Effector memory CD4-positive, alpha-beta T cell (primary cell): ENCODE measurements around the gene LLCFC1.

ENCODE experiments used
- DNase-seq, 3 donors: peaks; one replicate each; pipeline ENCODE4 v3.0.0-alpha.2; 2020
- H3K27ac ChIP-seq: 2 replicates; pipeline ENCODE4 v1.7.0; 2013; ENCODE audit warnings: mild to moderate bottlenecking, low read length, moderate library complexity; ENCODE audit not compliant: insufficient read depth, poor library complexity, severe bottlenecking
- H3K27me3 ChIP-seq: replicated peaks from 2 replicates; pipeline ENCODE4 v1.7.0; 2013; ENCODE audit warnings: mild to moderate bottlenecking, low read length; ENCODE audit not compliant: insufficient read depth, control insufficient read depth, poor library complexity, severe bottlenecking
- H3K36me3 ChIP-seq: 2 replicates; pipeline ENCODE4 v1.7.0; 2013; ENCODE audit warnings: mild to moderate bottlenecking, low read length, moderate library complexity; ENCODE audit not compliant: control insufficient read depth, insufficient read depth
- H3K4me1 ChIP-seq: 2 replicates; pipeline ENCODE4 v1.7.0; 2013; ENCODE audit warnings: low read length, mild to moderate bottlenecking; ENCODE audit not compliant: control insufficient read depth, insufficient read depth, poor library complexity, severe bottlenecking
- H3K4me3 ChIP-seq: 2 replicates; pipeline ENCODE4 v1.7.0; 2013; ENCODE audit warnings: low read length, low read depth, mild to moderate bottlenecking; ENCODE audit not compliant: insufficient read depth, poor library complexity, severe bottlenecking
- H3K9me3 ChIP-seq: 2 replicates; pipeline ENCODE4 v1.7.0; 2013; ENCODE audit warnings: mild to moderate bottlenecking, low read length, moderate library complexity; ENCODE audit not compliant: control insufficient read depth

LLCFC1 gene

DNA sequence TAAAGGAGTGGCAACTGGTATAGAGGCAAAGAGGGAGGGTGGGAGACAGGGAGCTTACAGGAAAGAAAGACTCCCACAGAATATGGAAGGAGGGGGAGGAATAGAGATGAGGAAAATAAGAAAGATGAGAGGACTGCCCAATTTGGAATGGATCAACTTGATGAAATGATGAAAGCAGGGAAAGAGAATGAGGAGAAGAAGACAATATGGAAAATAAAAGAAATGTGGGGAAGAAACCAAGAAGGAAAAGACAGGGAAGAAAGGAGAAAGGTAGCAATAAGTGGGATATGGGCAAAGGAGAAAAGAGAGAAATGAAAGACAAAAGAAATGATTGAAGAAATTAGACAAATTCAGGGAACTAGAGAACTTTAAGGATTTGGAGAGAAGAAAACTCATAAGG, 19.9 kb downstream of the LLCFC1 start:
- H3K27ac ChIP-seq, result no peak overlapping the region
- no peak for DNase-seq
- no peaks in the 10 kb centered on the region for H3K4me1 ChIP-seq
- H3K9me3 ChIP-seq, result no peaks in the 10 kb centered on the region
- H3K27me3 ChIP-seq, result no peaks in the 10 kb centered on the region
- H3K4me3 ChIP-seq, result no peak overlapping the region
- H3K36me3 ChIP-seq, result no peaks in the 10 kb centered on the region

DNA sequence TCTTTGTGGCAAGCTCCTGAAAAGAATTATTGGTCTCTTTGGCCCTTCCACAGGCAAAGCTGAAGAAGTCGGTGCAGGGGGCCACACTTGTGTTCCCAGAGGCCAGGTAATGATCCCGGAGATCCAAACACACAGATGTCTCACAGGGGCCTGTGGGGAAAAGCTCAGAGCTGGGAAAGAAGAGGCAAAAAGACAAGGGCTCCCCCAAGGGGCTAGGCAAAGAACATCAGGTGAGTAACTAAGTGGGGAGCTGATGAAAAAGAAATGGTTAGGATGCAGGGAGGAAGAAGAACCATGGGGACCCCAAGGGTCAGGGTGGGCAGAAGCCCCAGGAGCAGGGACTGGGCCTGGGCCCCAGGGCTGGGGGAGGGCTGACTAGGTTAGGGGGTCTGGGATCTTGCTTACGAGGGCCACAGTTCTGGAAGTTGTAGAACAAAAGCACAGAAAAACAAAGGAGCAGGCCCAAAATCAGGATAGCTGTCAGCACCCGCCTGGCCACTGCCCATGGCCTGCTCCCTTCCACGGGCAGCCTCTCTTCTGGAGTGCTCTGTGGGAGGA, 21.8 kb downstream of the LLCFC1 start:
- no peak overlapping the region for H3K27ac ChIP-seq
- no peak for DNase-seq
- H3K4me1 ChIP-seq, result no peaks in the 10 kb centered on the region
- no peaks in the 10 kb centered on the region for H3K9me3 ChIP-seq
- no peak overlapping the region for H3K4me3 ChIP-seq
- H3K27me3 ChIP-seq, result no peaks in the 10 kb centered on the region
- H3K36me3 ChIP-seq, result no peaks in the 10 kb centered on the region

DNA sequence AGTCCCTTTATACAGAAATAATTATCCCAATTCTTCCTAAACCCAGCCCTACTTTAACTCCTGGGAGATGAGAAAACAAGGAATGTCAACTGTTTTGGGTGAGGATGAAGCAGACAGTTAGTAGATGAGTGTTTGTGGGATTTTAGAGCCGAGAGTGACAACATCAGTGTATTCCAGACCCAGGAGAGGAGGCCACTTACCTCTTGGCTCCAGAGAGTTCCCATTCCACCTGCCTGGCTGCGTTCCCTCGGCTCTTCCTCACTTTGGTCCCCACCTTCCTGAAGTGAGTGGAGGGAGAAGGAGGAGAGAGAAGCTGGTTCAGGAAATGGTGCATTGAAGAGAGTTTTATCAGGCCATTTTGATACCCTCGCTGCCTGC, 22.3 kb downstream of the LLCFC1 start:
- Histone ChIP-seq H3K36me3 (no peaks in the 10 kb centered on the region), H3K9me3 (no peaks in the 10 kb centered on the region), H3K4me3 (no peak overlapping the region), H3K4me1 (no peaks in the 10 kb centered on the region), H3K27me3 (no peaks in the 10 kb centered on the region), H3K27ac (no peak overlapping the region)
- DNase-seq, result no peak

DNA sequence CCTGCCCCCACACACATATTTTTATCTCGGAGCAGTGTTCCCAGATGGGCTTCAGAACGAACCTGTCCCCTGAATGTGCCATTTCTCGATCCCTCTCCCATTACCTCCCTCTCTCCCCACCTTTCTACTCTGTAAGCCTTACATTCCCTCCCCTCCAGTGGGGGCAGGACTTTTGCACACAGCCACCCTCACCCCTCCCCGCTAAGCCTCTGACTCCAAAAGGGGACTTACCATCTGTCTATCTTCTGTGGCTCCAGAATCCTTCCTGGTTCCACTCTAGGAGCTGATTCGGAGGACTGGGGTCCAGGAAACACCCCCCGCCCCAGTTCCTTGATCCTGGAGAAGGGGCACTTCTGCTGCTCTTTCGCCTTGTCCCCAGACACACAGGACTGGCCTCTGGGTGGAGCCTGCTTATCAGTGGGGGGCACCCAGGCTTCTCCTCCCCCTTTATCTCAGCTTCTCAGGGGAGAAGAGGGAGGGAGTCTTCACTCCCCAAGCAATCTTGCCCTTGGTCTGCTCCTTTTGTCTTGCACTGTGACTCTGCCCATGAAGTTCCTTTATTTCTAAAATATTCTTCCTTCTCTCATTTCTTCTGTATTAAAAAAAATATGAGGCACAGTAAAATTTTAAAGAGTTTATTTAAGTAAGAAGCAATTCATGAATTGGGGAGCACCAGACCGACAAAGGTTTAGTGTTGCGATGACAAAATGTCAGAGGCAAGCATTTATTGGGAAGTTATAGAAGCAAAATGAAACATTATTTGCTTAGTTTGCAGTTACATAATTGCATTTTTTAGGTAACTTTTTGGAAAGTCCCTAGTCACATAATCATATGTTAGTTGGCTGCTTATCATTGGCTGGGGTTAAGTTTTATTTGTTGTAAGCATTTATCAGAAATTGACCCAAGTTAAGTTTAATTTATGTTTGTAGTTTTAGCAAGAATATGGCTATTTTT, 23.0 kb downstream of the LLCFC1 start, which contains the start of gene KEL:
TSS of gene KEL (minus strand) at position 391 of the 954 bp plus-strand sequence. CDS start at position 234, 157 bp downstream.
- Histone ChIP-seq H3K27ac (no peak within 1 kb of the TSS), H3K4me3 (no peak within 1 kb of the TSS), H3K4me1 (no peaks in the 10 kb centered on the region), H3K27me3 (no peaks in the 10 kb centered on the region), H3K9me3 (no peaks in the 10 kb centered on the region), H3K36me3 (no peaks in the 10 kb centered on the region)
- no peak for DNase-seq

DNA sequence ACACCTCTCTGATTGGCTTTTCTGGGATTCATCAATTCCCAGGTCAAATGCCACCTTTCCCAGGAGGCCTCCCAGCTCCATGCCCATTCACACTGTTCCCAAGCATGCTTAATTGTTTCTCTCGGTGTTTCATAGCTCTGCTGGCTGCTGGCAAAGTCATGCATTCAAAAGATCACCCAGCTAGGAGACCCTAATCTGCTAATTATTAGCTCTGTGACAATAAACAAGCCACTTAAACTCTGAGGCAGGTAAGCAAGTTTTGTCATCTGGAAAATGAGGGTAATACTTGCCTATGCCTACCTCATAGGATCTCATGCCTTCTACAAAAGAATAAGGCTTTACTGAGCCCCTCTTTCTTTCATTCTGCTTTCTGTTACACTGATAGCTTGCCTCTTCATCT, 23.7 kb downstream of the LLCFC1 start:
- Histone ChIP-seq H3K4me1 (no peaks in the 10 kb centered on the region), H3K27ac (no peak overlapping the region), H3K27me3 (no peaks in the 10 kb centered on the region), H3K9me3 (no peaks in the 10 kb centered on the region), H3K4me3 (no peak overlapping the region), H3K36me3 (no peaks in the 10 kb centered on the region)
- DNase-seq, result no peak

DNA sequence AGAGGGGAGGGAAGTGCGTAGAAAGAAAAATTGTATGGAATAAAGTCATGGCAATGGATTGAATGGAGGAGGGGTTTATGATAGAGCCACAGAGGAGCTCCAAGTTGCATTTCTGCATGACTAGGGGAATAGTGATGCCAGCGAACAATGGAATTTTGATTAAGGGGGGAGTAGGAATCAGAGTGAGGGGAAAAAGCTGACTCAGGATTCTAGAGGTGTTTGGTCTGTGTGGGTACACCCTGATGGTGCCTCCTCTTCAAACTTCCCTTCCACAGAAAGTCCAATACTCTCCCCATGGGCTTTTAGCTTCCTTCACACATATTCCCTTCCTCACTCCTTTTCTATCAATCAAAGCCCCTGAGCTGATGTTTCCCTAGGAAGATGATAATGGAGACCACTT, 24.7 kb downstream of the LLCFC1 start:
- Histone ChIP-seq H3K27me3 (no peaks in the 10 kb centered on the region), H3K4me1 (no peaks in the 10 kb centered on the region), H3K4me3 (no peak overlapping the region), H3K9me3 (no peaks in the 10 kb centered on the region), H3K27ac (no peak overlapping the region), H3K36me3 (no peaks in the 10 kb centered on the region)
- no peak for DNase-seq

DNA sequence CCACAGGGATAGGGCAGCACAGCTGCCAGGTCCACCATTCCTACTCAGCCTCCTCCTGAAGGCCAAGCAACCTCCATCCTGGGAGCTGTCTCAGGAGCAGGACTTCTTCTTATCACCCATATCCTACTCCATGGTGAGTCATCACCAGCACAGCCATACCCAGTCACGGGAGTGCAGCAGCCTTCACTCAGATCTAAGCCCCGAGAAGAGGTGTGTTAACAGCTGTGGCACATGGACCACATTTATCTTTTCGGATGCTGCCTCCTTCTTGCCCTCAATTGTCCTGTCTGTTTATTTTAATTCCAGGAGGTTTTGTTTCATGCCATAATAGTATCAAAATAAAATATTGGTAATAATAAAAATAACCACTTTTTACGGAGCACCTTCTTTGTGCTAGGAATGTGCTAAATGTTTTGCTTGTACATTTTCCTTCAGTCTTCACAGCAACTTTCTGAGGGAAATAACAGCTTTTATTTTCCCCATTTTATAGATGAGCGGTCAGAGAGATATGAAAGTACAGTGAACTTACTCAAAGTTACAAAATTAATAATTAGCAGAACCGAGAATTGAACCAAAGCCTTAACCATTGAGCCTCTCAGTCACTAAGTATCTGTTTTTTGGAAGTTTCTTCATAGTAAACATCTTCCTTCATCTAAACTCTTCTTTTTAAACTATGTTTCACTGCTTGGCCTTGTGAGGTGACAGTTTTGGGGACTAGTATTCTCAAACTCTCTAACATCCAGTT, 25.4 kb downstream of the LLCFC1 start:
- H3K27me3 ChIP-seq, result no peaks in the 10 kb centered on the region
- no peak overlapping the region for H3K27ac ChIP-seq
- H3K36me3 ChIP-seq, result no peaks in the 10 kb centered on the region
- no peak for DNase-seq
- no peaks in the 10 kb centered on the region for H3K9me3 ChIP-seq
- H3K4me3 ChIP-seq, result no peak overlapping the region
- no peaks in the 10 kb centered on the region for H3K4me1 ChIP-seq

DNA sequence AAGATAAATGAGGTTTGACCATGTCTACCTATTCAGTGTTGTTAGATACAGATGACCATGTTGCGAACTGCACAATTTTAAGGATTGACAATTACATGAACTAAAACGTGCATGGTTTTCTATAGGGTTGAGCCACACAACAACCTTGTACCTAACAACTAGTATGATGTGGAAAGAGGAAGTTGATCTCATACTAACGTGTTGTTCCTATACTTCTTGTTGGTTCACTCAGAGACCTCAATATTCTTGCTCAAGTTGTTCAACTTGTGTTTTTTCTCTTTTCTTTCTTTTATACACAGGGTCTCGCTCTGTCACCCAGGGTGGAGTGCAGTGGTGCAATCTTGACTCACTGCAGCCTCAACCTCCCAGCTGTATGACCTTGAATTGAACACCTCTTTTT, 28.9 kb downstream of the LLCFC1 start:
- Histone ChIP-seq H3K27me3 (no peaks in the 10 kb centered on the region), H3K9me3 (no peaks in the 10 kb centered on the region), H3K4me1 (no peaks in the 10 kb centered on the region), H3K27ac (no peak overlapping the region), H3K36me3 (no peaks in the 10 kb centered on the region), H3K4me3 (no peak overlapping the region)
- no peak for DNase-seq

DNA sequence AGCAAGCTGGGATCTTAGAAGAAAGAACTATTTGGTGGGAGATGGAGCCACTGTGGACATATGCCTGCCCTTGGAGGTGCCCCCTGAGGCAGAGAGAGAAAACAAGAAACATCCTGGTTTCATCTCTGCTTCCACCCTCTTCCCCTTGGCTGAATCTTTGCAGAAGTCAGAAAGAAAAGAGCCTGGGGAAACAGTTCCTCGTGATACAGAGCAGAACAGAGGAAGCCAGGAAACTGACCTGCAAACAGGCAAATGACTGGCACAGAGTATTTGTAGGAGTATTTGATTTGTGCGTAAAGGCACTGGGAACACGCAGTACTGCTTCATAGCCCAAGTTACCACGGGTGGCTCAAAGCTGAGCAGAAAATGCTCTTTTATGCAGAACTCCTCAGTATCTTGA, 29.9 kb downstream of the LLCFC1 start:
- DNase-seq, result no peak
- no peaks in the 10 kb centered on the region for H3K9me3 ChIP-seq
- H3K4me1 ChIP-seq, result no peaks in the 10 kb centered on the region
- no peaks in the 10 kb centered on the region for H3K27me3 ChIP-seq
- no peaks in the 10 kb centered on the region for H3K36me3 ChIP-seq
- no peak overlapping the region for H3K4me3 ChIP-seq
- no peak overlapping the region for H3K27ac ChIP-seq

DNA sequence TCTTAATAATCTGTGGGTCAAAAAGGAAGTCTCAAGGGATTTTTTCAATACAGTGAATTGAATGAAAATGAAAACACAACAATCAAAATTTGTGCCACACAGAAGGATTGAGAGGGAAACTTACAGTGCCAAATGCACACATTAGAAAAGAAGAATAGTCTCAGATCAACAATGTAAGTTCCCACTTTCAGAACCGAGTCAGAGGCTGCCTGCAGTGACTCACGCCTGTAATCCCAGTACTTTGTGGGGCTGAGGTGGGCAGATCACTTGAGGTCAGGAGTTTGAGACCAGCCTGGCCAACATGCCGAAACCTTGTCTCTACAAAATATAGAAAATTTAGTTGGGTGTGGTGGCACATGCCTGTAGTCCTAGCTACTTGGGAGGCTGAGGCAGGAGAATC, 35.3 kb downstream of the LLCFC1 start:
- Histone ChIP-seq H3K27me3 (no peaks in the 10 kb centered on the region), H3K4me3 (no peak overlapping the region), H3K27ac (no peak overlapping the region), H3K9me3 (no peaks in the 10 kb centered on the region), H3K4me1 (no peaks in the 10 kb centered on the region), H3K36me3 (no peaks in the 10 kb centered on the region)
- DNase-seq, result no peak
